Activated CD4-positive, CD25-positive, alpha-beta regulatory T cell (primary cell): ENCODE data around the gene TIAM2.

Experiments used
- DNase-seq, 4 experiments: peaks; one replicate each; lab custom pipeline; 2025; lab: John Stamatoyannopoulos, UW

Gene TIAM2

GRCh38 chr6:155061381-155061780, 66.3 kb downstream of the TIAM2 start:
- no peak for DNase-seq

GRCh38 chr6:155062866-155063341, 67.8 kb downstream of the TIAM2 start:
- DNase-seq: no peak

- DNase-seq: no peak
These were observed 69.2 kb downstream of the TIAM2 start for GRCh38 chr6:155064303-155064702.

DNA sequence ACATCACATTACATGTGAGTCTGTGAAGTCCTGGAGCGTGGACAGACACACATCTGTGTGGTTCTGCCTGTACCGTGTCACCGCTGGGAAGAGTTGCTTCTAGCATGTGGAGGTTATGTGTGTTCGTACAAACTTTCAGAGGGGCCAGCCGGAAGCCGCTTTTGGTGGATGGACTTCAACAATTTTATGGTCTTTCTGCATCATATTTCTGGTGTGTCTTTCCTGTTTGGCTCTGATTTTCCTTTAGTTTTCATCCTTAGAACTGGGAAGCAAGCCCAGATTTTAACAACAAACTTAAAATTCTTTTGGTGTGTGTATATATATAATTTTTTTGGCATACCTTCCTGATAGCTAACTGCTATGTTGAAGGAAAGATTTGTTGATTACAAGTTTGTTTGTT, 71.2 kb downstream of the TIAM2 start:
- DNase-seq: no peak

GRCh38 chr6:155066921-155067680, 72.0 kb downstream of the TIAM2 start:
- no peak for DNase-seq

DNA sequence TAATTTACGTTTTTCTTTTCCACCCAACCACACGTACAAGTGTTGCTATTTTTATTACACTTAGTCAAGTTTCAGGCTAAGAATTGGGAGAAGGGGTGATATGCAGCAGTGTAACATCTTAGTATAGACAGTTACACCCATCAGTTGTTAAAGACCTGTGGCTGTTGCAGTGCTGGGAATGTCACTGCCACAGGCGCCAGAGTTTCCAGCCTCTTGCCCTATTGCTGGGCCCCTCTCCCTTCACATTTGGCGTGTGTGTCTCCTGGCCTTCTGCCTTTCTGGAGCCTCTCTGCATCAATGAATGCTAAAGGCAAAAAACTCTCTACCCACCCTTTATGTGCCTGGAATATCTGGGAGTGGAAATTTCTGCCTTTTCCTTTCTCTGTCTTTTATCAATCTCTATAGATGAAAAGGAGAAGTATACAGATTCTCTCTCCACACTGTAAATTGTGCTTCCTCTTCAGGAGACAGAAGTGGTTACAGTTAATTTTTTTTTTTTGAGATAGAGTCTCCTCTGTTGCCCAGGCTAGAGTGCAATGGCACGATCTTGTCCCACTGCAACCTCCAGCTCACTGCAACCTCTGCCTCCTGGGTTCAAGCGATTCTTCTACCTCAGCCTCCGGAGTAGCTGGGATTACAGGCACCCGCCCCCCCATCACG, 73.0 kb downstream of the TIAM2 start:
- DNase-seq: no peak

DNA sequence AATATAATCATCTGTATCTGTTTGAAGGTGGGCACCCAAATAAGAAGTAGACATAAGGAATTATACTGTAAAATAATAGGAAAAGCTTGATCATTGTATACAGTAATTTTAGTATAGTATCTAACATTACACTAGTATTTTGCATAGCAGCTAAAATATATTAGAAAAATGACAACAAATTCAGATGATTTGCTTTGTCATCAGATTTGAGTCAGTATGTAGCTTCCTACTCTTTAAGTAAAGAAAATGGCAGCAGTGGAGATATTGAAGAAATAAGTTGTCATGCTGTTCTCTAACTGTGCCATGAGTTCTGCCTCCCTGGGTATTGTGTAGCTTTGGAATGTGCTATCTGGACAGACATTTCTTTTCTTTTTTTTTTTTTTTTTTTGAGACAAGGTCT, 74.4 kb downstream of the TIAM2 start:
- no peak for DNase-seq

DNA sequence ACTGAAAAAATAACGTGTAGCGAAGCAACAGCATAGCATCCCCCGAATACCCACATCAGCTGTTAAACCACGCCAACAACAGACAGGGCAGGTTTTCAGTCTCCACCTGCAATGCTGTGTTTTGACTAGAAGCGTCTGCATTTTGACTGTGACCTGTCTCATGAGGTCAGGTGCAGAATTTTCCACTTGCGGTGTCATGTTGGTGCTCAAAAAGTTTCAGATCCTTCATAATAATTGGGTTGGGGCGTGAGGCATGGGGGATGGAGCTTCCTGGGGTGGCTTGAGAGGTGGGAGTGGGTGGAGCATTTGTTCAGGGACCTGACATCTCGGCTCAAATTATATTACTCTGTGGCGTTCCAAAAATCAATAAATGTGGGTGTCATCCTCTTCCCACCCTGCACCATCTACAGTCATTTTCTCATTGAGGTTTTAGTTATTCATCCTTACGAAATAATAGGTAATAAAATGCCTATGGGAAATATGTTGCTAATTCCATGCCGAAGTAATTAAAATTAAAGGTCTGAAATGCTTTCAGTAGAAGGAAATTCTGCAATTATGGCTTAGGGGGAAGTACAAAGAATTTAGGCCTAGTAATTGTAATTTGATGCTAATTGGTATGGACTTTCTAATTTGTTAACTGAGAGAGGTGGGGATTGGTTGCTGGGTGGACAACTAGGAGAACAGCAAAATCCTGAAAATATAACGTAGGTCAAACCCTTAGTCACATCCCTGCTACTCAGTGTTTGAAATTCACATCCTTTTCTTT, 81.0 kb downstream of the TIAM2 start:
- no peak for DNase-seq

DNA sequence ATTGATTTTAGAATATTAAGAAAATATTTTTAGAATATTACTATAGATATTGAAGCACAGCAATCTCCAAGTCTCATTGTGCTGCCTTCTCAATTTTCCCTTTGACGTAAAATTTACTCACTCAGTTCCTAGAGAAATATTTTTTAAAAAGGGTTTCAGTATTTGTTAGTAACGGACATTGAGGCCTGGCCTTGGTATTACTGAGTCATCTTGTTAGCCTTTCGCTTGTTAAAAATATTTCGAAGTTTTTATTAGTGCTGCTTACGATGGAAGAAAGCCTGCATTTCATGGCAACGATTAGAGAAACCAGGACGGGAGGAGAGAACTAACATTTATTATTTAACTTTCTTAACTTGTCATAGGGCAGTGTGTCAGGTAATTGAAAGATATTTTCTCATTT, 82.2 kb downstream of the TIAM2 start:
- no peak for DNase-seq

DNA sequence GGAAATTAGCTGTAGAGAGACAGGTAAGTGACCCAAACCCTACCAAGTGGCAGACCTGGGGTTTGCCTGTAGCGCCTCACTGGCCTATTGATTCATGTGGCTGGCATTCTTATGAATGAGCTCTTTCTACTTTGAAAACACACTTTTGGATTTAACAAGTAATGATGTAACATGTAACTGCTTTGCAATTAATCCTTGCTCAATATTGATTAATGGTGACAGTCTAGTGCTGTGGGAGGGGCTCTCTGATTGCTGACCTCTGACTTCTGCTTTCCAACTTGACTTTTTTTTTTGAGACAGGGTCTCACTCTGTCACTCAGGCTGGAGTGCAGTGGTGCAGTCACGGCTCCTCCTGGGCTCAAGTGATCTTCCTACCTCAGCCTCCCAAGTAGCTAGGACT, 82.7 kb downstream of the TIAM2 start:
- no peak for DNase-seq

DNA sequence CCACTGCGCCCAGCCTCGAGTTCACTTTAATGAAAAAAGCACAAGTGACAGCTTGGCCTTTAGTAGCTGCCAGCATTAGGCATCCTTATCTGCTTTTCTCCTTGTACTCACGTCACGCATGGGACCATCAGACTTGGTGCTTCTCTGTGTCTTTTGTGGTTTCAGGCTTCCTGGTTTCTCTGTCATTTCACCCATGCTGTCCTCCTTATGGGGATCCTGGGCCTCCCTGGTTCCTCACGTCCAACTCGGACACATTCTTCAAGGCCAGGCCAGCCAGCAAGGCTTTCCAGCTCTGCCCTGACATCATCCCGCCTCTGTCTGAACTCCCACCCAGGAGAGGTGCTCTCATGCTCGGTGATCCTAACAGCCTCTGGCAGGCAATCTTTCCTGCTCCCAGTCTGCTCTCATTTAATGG, 83.2 kb downstream of the TIAM2 start:
- no peak for DNase-seq

- no peak for DNase-seq
These were observed 84.9 kb downstream of the TIAM2 start for GRCh38 chr6:155079985-155080452.

GRCh38 chr6:155080881-155081845, 86.0 kb downstream of the TIAM2 start:
- DNase-seq: no peak

GRCh38 chr6:155084431-155085123, 89.5 kb downstream of the TIAM2 start:
- no peak for DNase-seq

GRCh38 chr6:155085582-155086257, 90.6 kb downstream of the TIAM2 start:
- no peak for DNase-seq

GRCh38 chr6:155088856-155089255, 93.7 kb downstream of the TIAM2 start:
- no peak for DNase-seq

- DNase-seq: no peak
These were observed 94.6 kb downstream of the TIAM2 start for GRCh38 chr6:155089746-155090145.

- DNase-seq: no peak
These were observed 95.1 kb downstream of the TIAM2 start for GRCh38 chr6:155090166-155090565.

DNA sequence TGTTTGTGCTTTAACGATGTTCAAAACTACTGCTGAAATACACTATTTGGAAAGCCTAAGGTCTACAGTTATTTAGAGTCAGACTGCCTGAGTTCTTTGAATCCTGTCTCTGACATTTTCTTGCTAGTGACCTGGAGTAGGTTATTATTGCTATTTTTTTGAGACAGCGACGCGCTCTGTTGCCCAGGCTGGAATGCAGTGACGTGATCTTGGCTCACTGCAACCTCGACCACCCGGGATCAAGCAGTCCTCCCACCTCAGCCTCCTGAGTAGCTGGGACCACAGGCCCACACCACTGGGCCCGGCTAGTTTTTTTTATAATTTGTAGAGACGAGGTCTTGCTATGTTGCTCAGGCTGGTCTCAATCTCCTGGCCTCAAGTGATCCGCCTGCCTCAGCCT, 96.6 kb downstream of the TIAM2 start:
- DNase-seq: no peak

DNA sequence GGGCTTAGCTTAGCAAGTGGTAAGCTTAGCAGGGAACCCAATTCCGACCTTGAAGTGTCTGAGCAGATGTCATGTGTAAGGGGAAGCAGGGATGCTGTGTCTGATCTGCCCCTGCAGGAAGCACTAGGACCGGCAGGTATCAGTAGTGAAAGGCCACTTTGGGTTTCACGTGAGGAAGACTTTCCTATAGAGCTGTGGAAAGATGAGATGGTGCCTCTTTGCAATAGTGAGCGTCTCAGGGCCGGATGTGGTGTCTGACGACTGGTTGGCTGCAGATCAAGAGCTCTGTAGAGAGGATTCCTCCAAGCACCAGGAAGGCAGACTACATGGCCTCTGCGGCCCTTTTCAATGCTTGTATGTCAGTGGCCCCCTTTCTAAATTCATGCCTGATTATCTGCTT, 98.3 kb downstream of the TIAM2 start:
- no peak for DNase-seq
